Skin of body (tissue), 2 donors: ENCODE measurements around the gene REPS1. TPM values are rescaled to one million over a fixed set of nuclear protein-coding genes. Genes with fewer than 3 reads are reported as not detected.
"Not testable (repeated sequence)": the region's sequence is repeated elsewhere in the genome, so short reads cannot be mapped to it uniquely, and the experiment has no call there.

Experiments used
- DNase-seq: peaks from one replicate; lab custom pipeline; 2025; lab: John Stamatoyannopoulos, UW
- total RNA-seq: library from RNA; depleted of rRNA; stranded (reverse); fragments of >200 nt; gene quantifications from one replicate; pipeline ENCODE4 v1.2.3, GENCODE V29; 2014

The REPS1 gene
- 66.1 TPM for total RNA-seq

DNA sequence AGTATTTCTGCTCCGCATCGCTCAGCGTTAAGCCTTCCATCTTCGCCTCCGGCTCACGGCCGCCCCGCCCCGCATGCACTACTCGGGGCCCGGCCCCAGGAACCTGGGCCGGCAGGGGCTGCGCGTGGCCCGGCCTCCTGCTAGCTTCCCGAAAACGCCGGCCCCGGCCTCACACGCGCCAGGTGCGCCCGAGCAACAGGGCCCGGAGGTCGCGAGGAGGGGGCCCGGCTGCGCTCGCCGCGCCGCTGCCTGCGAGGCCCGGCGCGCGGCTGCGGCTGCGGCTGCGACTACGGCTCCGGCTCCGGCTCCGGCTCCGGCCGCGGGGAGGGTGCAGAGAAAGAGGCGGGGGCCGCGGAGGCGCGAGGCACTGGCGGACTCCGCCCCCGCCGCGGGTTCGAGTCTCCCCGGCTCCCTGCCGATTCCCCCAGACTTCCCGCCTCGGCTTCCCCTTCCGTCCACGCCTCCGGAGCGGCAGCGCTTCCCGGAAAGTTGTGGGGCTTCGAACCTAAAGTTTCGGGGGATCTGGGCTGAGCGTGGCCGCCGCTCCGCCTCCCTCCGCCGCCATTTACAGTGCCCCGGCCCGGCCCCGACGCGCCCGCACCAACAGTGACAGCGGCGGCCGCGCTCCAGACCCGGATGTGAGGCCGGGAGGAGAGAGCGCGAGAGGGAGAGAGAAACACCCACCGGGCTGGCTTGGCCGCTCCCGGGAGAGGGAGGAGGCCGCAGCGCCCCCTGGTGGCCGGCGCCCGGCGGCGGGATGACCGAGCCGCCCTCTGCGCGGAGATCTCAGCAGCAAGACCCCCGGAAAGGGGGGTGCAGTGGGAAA is at the start of gene REPS1:
Gene REPS1, minus strand, starts transcription at position 611 of the 826 bp plus-strand sequence. Its CDS starts 571 bp downstream, at position 40.
- peak; percentile 78 for DNase-seq

- DNase-seq = no peak
These were observed 49.4 kb upstream of the REPS1 start for GRCh38 chr6:139037490-139037889.

DNA sequence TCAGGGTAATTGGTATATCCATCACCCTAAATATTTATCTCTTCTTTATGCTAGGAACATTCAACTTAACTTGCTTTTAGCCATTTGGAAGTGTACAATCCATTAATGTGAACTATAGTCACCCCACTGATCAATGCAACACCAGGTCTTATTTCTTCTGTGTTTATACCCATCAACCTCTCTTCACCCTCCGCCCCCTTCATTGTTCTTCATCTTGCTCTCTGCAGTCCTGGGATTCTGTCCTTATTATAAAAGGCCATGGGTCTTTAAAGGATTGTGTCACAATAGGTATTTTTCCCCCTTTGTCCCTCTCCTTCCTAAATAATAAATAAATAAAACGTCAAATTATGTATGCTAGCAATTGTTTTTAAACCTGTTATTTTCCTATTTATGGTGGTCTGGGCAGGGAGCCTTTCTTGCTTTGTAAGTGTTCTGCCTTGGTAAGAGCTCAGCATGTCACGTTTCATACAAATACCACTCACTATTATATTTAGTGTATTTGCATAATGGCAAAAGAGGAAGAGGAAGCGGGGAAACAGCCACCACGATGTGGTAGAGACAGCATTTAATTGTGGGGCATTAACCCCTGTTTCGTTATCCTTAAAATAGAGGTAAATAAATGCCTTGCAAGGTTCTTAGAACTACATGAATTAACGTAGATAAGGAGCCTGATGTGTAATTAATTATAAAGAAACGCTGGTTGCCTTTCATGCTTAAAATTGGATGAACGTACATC is 42.3 kb upstream of the REPS1 start:
- no peak for DNase-seq

- no peak for DNase-seq
These were observed 41.6 kb upstream of the REPS1 start for GRCh38 chr6:139029470-139030227.

GRCh38 chr6:139028658-139029469 is 40.8 kb upstream of the REPS1 start, which contains the start of gene ABRACL:
TSS of gene ABRACL (plus strand) at chr6:139028745. CDS start at chr6:139034161, 5,416 bp downstream.
- peak; percentile 53 for DNase-seq

DNA sequence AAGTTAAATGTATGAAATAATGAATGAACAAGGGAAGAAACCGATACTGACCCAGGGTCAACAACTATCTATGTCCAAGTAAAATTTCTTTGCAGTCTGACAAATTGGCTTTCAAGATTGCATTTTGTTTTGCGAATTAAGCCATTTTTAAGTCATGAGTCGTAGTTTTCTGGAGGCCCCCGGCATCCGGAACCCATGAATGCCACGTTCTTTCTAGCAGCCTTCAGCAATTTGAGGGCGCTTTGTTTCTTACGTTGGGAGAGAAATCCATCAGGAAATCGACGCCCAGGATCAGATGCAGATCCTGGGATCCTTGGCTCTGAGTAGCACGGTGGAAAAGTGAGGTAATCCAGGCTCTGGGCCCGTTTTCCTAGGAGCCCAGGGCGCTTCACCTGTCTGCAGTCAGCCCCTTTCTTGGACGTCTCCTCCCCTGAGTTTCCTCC is 40.2 kb upstream of the REPS1 start:
- DNase-seq = peak; percentile 53

DNA sequence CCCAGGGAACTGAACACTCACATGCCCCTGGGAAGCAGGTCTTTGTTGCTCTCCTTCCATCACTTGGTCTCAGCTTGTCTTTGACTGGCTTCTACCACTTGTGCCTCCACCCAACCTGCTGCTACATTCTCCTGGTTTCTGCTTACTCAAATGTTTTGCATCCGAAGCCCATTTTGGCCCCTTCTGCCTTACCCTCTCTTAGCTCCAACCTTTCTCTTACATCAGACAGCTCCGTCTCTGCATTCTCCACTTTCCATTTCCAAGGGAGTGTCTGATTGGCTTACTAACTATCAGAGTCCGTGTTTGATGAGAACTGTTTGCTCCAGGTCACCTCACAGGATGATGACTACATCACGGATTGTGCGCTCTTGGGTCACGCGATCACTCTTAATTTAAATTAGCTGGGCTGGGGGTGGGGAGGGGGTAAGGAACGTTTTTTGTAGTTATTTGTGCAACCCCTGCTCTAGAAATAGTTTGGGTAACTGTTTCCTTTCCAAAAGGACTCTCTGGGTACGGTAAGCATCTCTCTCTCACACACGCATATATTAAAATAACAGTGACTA is 39.6 kb upstream of the REPS1 start:
- DNase-seq = no peak

- not testable (repeated sequence) for DNase-seq
These were observed 37.4 kb upstream of the REPS1 start for GRCh38 chr6:139025416-139025815.

GRCh38 chr6:139020689-139021088 is 32.6 kb upstream of the REPS1 start:
- DNase-seq = no peak

- no peak for DNase-seq
These were observed 31.7 kb upstream of the REPS1 start for GRCh38 chr6:139019722-139020121.

GRCh38 chr6:139017227-139017626 is 29.2 kb upstream of the REPS1 start:
- DNase-seq = no peak

DNA sequence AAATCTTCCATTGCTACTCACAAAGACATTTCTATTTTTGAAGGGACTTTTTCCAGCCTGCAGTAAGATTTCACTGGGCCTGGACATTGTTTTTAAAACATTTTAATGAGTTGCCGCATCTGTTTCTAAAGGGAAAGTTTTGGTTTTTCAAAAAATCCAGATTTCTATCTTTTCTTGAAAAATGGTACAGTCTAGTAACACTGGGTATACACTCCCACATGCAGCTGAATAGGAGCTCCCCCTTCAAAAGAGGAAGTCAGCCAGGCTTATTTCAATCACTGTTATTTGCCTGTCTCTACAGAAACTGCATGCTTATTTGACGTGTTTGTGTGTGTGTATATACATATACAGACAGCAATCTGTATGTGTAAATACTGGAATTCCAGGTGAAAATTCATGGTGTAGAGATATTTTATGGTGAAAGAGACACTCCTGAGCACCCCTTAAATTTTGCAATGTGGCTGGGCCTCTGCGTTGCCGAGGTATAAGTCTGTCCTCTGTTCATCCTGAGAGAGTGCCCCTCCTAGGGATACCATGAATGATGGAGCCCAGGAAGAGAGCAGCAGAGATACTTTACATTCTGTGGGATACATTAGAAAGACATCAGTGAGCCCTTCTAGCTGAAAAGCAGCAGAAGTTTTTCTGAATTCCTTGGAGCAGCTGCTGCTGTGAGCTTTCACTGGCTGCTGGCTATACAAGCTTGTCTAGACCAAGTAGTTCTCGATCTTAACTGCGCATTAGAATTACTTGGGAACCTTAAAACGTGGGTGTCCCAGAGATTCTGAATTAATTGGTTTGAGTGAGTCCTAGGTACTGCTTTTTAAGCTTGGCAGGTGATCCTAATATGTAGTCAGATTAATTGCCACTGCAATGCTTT is 28.5 kb upstream of the REPS1 start:
- no peak for DNase-seq

DNA sequence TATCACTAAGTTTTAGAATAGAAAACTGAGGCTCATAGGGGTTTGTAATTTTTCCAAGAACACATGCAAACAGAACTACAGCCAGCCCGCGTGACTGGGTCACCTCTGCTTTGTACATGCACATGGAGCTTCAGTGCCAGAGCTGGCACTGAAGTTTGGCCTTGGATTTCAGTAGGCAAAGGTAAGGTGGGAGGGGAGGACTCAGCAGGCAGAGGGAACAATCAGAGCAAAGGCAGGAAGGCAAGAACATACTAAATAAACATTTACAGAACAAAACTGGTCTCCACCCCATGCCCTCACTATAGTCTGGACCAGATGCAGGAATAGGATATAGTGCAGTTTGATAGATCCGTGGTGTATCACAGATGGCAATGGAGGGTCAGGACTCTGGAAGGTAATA is 26.9 kb upstream of the REPS1 start:
- no peak for DNase-seq

DNA sequence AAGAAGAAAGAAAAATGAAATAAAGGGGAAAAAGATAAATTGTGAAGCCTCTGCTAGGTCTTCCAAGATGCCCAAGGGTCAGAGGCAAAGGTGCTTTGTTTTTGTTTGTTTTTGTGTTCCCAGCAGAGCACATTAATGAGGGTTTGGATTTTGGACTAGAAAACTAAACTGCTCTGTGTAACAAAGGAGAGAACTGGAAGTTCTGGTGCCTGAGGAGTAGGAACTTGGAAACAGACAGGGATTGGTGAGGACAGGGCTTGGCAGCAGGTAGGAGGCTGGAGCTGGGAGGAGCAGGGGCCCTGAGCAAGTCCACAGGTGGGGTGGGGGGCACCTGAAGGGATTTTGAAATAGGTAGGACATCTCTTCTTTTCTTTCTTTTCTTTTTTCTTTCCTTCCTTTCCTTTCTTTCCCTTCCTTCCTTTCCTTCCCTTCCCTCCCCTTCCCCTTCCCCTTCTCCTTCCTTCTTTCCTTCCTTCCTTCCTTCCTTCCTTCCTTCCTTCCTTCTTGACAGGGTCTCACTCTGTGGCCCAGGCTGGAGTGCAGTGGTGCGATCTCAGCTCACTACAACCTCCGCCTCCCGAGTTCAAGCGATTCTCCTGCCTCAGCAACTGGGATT is 25.2 kb upstream of the REPS1 start:
- DNase-seq = no peak

DNA sequence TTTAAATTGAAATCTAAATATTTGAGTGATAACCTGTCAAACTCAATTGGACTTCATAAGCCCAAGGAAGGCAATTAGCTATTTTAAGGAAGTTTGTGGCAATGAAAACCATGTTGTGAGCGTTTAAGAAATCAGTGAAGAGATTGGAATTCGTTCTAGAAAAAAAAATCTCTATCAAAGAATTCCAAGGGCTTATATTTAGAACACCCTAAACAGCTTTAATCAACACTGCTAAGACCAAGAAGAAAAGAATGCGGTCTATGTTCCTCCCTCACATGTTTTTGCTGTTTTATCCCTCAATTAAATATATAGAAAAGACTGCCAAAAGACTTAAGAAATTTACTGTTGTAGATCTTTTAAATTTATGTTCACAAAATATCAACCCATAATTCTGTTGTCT is 23.9 kb upstream of the REPS1 start:
- DNase-seq = no peak

DNA sequence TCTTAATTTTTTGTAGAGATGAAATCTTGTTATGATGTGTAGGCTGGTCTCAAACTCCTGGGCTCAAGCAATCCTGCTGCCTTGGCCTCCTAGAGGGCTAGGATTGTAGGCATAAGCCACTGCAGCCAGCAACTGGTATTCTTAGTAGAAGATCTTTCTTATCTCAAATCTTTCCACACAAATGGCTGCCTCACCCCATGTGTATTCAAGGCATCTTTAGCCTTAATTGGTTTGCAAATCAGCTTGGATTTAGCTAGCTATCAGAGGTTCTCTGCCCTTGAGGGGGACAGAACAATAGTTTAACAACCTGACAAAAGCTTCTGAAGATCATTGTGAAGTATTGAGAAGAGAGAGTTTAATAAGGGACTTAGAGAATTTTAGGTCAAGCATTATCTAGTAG is 22.6 kb upstream of the REPS1 start:
- DNase-seq = no peak

DNA sequence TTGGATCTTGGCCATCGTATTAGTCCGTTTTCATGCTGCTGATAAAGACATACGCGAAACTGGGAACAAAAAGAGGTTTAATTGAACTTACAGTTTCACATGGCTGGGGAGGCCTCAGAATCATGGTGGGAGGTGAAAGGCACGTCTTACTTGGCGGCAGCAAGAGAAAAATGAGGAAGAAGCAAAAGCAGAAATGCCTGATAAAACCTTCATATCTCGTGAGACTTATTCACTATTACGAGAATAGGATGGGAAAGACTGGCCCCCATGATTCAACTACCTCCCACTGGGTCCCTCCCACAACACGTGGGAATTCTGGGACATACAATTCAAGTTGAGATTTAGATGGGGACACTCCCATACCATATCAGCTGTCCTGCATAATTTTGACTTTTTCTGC is 20.1 kb upstream of the REPS1 start:
- DNase-seq = no peak

DNA sequence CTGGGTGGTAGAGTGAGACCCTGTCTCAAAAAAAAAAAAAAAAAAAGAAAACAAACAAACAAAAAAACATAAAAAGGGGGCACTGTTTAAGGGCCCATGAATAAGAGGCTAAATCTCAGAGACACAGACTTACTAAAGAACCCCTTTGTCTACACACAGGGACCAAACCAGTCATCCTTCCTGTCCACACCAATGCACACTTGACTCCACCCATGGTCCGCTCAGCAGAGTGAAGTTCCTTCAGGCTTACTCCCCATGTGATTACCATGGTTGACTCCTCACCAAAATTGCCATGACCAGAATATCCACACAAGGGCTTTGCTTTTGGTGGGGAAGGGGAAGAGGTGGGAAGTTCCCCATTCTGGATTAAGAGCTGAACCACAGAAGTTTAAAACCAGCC is 19.4 kb upstream of the REPS1 start:
- DNase-seq = no peak

GRCh38 chr6:139006477-139006876 is 18.4 kb upstream of the REPS1 start:
- no peak for DNase-seq
